Endothelial cell of umbilical vein (primary cell): ENCODE results near the gene WHRN. TPM values are rescaled to one million over a fixed set of nuclear protein-coding genes. Genes with fewer than 3 reads are reported as not detected.

Experiments used
- BruUV-seq: library from RNA; stranded (reverse); fragments of 400-500 nt; replicated peaks from 2 replicates; lab custom pipeline; 2021; lab: Mats Ljungman, UMichigan
- CTCF ChIA-PET: fragments of 300-600, 350-600 bp; sonication (Branson Sonifier 250); formaldehyde crosslinking; loops from one replicate; lab custom pipeline; 2021; ENCODE audit warnings: antibody characterized with exemption, inconsistent platforms; lab: Charles Lee
- POLR2A ChIA-PET: fragments of 300-600, 350-600 bp; sonication (Branson Sonifier 250); formaldehyde crosslinking; loops from one replicate; lab custom pipeline; 2021; ENCODE audit warnings: antibody characterized with exemption, inconsistent platforms; lab: Charles Lee
- DNase-seq: peaks from one replicate; pipeline ENCODE4 v3.0.0-alpha.2; 2011; ENCODE audit warnings: low read depth, low spot score
- FAIRE-seq: peaks from 2 replicates; lab custom pipeline; 2011; peaks lifted over from hg19 to GRCh38; lab: Jason Lieb, UNC
- H2AFZ ChIP-seq: 2 replicates; pipeline ENCODE4 v1.6.0; 2012; ENCODE audit warnings: low read depth, low read length, control low read depth, inconsistent platforms
- H3K27ac ChIP-seq: 2 replicates; pipeline ENCODE4 v1.5.1; 2011; ENCODE audit warnings: low read depth, mild to moderate bottlenecking, control low read depth, low read length, moderate library complexity; ENCODE audit not compliant: insufficient read depth
- H3K27me3 ChIP-seq, 2 experiments: 2 replicates each; pipeline versions ENCODE4 v1.6.0 to v1.6.1; 2011; ENCODE audit warnings: low read length in 2 of 2, mixed read lengths in 1 of 2; ENCODE audit not compliant: control insufficient read depth in 2 of 2, insufficient read depth in 2 of 2
- H3K36me3 ChIP-seq, 2 experiments: 2 replicates in 1 of 2; 3 replicates in 1 of 2; pipeline ENCODE4 v1.5.1; 2011; ENCODE audit warnings: low read length in 2 of 2, mild to moderate bottlenecking in 1 of 2, moderate library complexity in 1 of 2; ENCODE audit not compliant: control insufficient read depth in 2 of 2, insufficient read depth in 2 of 2; ENCODE audit errors: extremely low read depth in 1 of 2
- H3K4me1 ChIP-seq: 3 replicates; pipeline ENCODE4 v1.5.1; 2011; ENCODE audit warnings: mild to moderate bottlenecking, low read length; ENCODE audit not compliant: control insufficient read depth, insufficient read depth; ENCODE audit errors: extremely low read depth
- H3K4me2 ChIP-seq: 2 replicates; pipeline ENCODE4 v1.6.1; 2011; ENCODE audit warnings: low read length, control low read depth, mixed read lengths; ENCODE audit not compliant: insufficient read depth
- H3K4me3 ChIP-seq, 3 experiments: fragments of 200-600 bp in 1 of 3; sonication (generic), shearing (Covaris generic) in 1 of 3; replicated peaks in 1 of 3; 2 replicates each; pipeline ENCODE4 v1.5.1; 2011 to 2016; ENCODE audit warnings: control low read depth in 3 of 3, low read length in 3 of 3, mild to moderate bottlenecking in 2 of 3, inconsistent platforms in 1 of 3, low read depth in 1 of 3, moderate library complexity in 1 of 3; ENCODE audit not compliant: insufficient read depth in 1 of 3
- H3K79me2 ChIP-seq: 2 replicates; pipeline ENCODE4 v1.6.0; 2012; ENCODE audit warnings: low read length, inconsistent platforms; ENCODE audit not compliant: control insufficient read depth, insufficient read depth
- H3K9ac ChIP-seq: replicated peaks from 2 replicates; pipeline ENCODE3; 2011; ENCODE audit warnings: low read length, control low read depth; ENCODE audit not compliant: insufficient read depth; ENCODE audit errors: extremely low read depth
- H3K9me1 ChIP-seq: replicated peaks from 3 replicates; pipeline ENCODE4 v1.6.0; 2011; ENCODE audit warnings: mild to moderate bottlenecking, low read length; ENCODE audit not compliant: control insufficient read depth, insufficient read depth; ENCODE audit errors: extremely low read depth
- H3K9me3 ChIP-seq: replicated peaks from 2 replicates; pipeline ENCODE4 v1.5.1; 2012; ENCODE audit warnings: low read length, inconsistent platforms; ENCODE audit not compliant: control insufficient read depth, insufficient read depth
- H4K20me1 ChIP-seq: replicated peaks from 2 replicates; pipeline ENCODE3; 2011; ENCODE audit warnings: mild to moderate bottlenecking, low read length; ENCODE audit not compliant: control insufficient read depth, insufficient read depth; ENCODE audit errors: extremely low read depth
- EZH2 ChIP-seq: IDR thresholded peaks from 2 replicates; pipeline ENCODE4 v1.6.1; 2012; ENCODE audit warnings: borderline replicate concordance, low read depth, mild to moderate bottlenecking, moderate library complexity, low read length, inconsistent platforms; ENCODE audit not compliant: severe bottlenecking
- MAX ChIP-seq: IDR thresholded peaks from 2 replicates; pipeline ENCODE4 v1.6.1; 2011; ENCODE audit not compliant: insufficient read depth, insufficient read length
- MYC ChIP-seq: IDR thresholded peaks from one replicate; pipeline ENCODE4 v1.6.1; 2011; ENCODE audit warnings: mild to moderate bottlenecking, low read depth, low read length
- POLR2A ChIP-seq: IDR thresholded peaks from 2 replicates; pipeline ENCODE4 v1.6.1; 2012; ENCODE audit warnings: low read depth, mild to moderate bottlenecking, control low read depth, low read length
- POLR2AphosphoS5 ChIP-seq: IDR thresholded peaks from 2 replicates; pipeline ENCODE4 v1.6.1; 2012; ENCODE audit warnings: low read depth, mild to moderate bottlenecking, control low read depth, low read length, moderate library complexity; ENCODE audit not compliant: insufficient read depth
- dilution Hi-C: fragments of 300-500 bp; cut with MboI; formaldehyde crosslinking; loops from one replicate; pipeline ENCODE4 v1.15.0; 2019; ENCODE audit warnings: low sequenced_read_pairs; ENCODE audit not compliant: extremely low pct_ligation_motif_present
- intact Hi-C: fragments of 100-400 bp; cut with micrococcal nuclease; formaldehyde crosslinking; loops from one replicate; pipeline ENCODE4 v1.10.0; 2022
- polyA plus RNA-seq, 4 experiments: library from polyadenylated mRNA; depleted of rRNA in 3 of 4; stranded (reverse) in 3 of 4; unstranded in 1 of 4; fragments of >200 nt; gene quantifications; 2 replicates each; pipeline versions ENCODE4 v1.2.1 to v1.2.3, GENCODE V29; 2011 to 2012; ENCODE audit warnings: missing spikeins in 1 of 4
- total RNA-seq: library from RNA; stranded (reverse); gene quantifications from 2 replicates; pipeline ENCODE4 v1.2.3, GENCODE V29; 2021

WHRN gene
- total and polyA plus RNA-seq, 2 donors (not counting 3 experiments of a cell fraction or from before 2014, with no cell fraction given), result 0.35 to 0.69 TPM

- no peak overlapping the region for H3K27ac ChIP-seq
- H3K4me3 ChIP-seq, result no peak overlapping the region
- no TSS peak for BruUV-seq
- DNase-seq, result no peak
- H4K20me1 ChIP-seq, result no peaks in the 10 kb centered on the region
- no peaks in the 10 kb centered on the region for H3K4me1 ChIP-seq
- no peaks in the 10 kb centered on the region for H3K36me3 ChIP-seq
- no peak overlapping the region for H3K9ac ChIP-seq
- TF ChIP-seq MYC (no peak), POLR2A (no peak)
- dilution Hi-C loops, result no loop called here
- CTCF ChIA-PET, result interaction anchor here (1.4 to 7.1 kb wide), 3 partner anchors 77 to 532 kb away, joined by 4 to 133 read pairs (median 15); no protein-coding TSS in a partner anchor
- H3K79me2 ChIP-seq, result no peaks in the 10 kb centered on the region
- H3K9me1 ChIP-seq, result no peaks in the 10 kb centered on the region
- H3K9me3 ChIP-seq, result no peaks in the 10 kb centered on the region
- no peaks in the 10 kb centered on the region for H3K27me3 ChIP-seq
- FAIRE-seq, result no peak
- H3K4me2 ChIP-seq, result no peak overlapping the region
- intact Hi-C loops, result no loop called here
- POLR2A ChIA-PET, result no interaction called here
- H2AFZ ChIP-seq, result no peak overlapping the region
Measured at GRCh38 chr9:114482593-114482992, 22.7 kb downstream of the WHRN start.

- Histone ChIP-seq H2AFZ (no peak overlapping the region), H3K4me3 (no peak overlapping the region), H3K4me1 (no peaks in the 10 kb centered on the region), H3K27ac (no peak overlapping the region), H3K9ac (no peak overlapping the region), H3K9me1 (no peaks in the 10 kb centered on the region), H3K4me2 (no peak overlapping the region), H3K27me3 (no peaks in the 10 kb centered on the region), H3K9me3 (no peaks in the 10 kb centered on the region), H4K20me1 (no peaks in the 10 kb centered on the region), H3K79me2 (no peaks in the 10 kb centered on the region), H3K36me3 (no peaks in the 10 kb centered on the region)
- intact Hi-C loops (no loop called here), dilution Hi-C loops (no loop called here)
- DNase-seq (no peak), FAIRE-seq (no peak)
- BruUV-seq, result no TSS peak
- TF ChIP-seq MAX (no peak), POLR2AphosphoS5 (no peak), EZH2 (no peak)
- CTCF ChIA-PET, result no interaction called here
- POLR2A ChIA-PET, result no interaction called here
Measured at GRCh38 chr9:114481789-114482188, 23.5 kb downstream of the WHRN start.
